ENCODE results near the gene COL12A1. TPM values are rescaled to one million over a fixed set of nuclear protein-coding genes. Genes with fewer than 3 reads are reported as not detected.

The COL12A1 gene
- total RNA-seq, 2 experiments from 2014 or later = not detected

GRCh38 chr6:75167325-75167724, 38.5 kb downstream of the COL12A1 start:
- POLR2A ChIA-PET = no interaction called here

GRCh38 chr6:75166773-75167172, 39.1 kb downstream of the COL12A1 start:
- POLR2A ChIA-PET = no interaction called here

More at GRCh38 chr6:75167325-75167724, 38.5 kb downstream of the COL12A1 start:
- no peaks in the 10 kb centered on the region for H3K9me3 Mint-ChIP-seq
- no peak overlapping the region for H3K4me3 Mint-ChIP-seq
- peaks cover 2% of the 10 kb centered on the region for H3K27me3 Mint-ChIP-seq
- H3K36me3 Mint-ChIP-seq (ENCODE audit: low read depth) = no peaks in the 10 kb centered on the region
- no peak overlapping the region for H3K27ac Mint-ChIP-seq
- no peaks in the 10 kb centered on the region for H3K4me1 Mint-ChIP-seq
- CTCF ChIA-PET = interaction anchor here (0.8 to 1.3 kb wide), 2 partner anchors 16 to 42 kb away, joined by 3 read pairs; no protein-coding TSS in a partner anchor
- DNase-seq = no peak

GRCh38 chr6:75166236-75166635, 39.6 kb downstream of the COL12A1 start:
- no peaks in the 10 kb centered on the region for H3K4me1 Mint-ChIP-seq
- H3K9me3 Mint-ChIP-seq = no peaks in the 10 kb centered on the region
- peaks cover 2% of the 10 kb centered on the region for H3K27me3 Mint-ChIP-seq
- no peak for DNase-seq
- no peak overlapping the region for H3K4me3 Mint-ChIP-seq
- ChIA-PET CTCF (no interaction called here), POLR2A (no interaction called here)
- no peaks in the 10 kb centered on the region for H3K36me3 Mint-ChIP-seq (ENCODE audit: low read depth)
- no peak overlapping the region for H3K27ac Mint-ChIP-seq

More at GRCh38 chr6:75166773-75167172, 39.1 kb downstream of the COL12A1 start:
- Mint-ChIP-seq H3K27ac (no peak overlapping the region), H3K4me1 (no peaks in the 10 kb centered on the region), H3K9me3 (no peaks in the 10 kb centered on the region), H3K4me3 (no peak overlapping the region), H3K36me3 (ENCODE audit: low read depth) (no peaks in the 10 kb centered on the region), H3K27me3 (peaks cover 2% of the 10 kb centered on the region)
- no peak for DNase-seq
- CTCF ChIA-PET = interaction anchor here (0.8 to 1.3 kb wide), 2 partner anchors 16 to 42 kb away, joined by 3 read pairs; no protein-coding TSS in a partner anchor

- Mint-ChIP-seq H3K36me3 (ENCODE audit: low read depth) (no peaks in the 10 kb centered on the region), H3K27ac (no peak overlapping the region), H3K4me1 (no peaks in the 10 kb centered on the region), H3K9me3 (no peaks in the 10 kb centered on the region), H3K27me3 (no peaks in the 10 kb centered on the region), H3K4me3 (no peak overlapping the region)
- ChIA-PET CTCF (no interaction called here), POLR2A (no interaction called here)
- no peak for DNase-seq
Measured at GRCh38 chr6:75158176-75158575, 47.7 kb downstream of the COL12A1 start.

- Mint-ChIP-seq H3K36me3 (ENCODE audit: low read depth) (no peaks in the 10 kb centered on the region), H3K4me1 (no peaks in the 10 kb centered on the region)
- CTCF ChIA-PET = no interaction called here
Measured at GRCh38 chr6:75157336-75157735, 48.5 kb downstream of the COL12A1 start.

GRCh38 chr6:75156186-75156878, 49.5 kb downstream of the COL12A1 start:
- H3K27me3 Mint-ChIP-seq = peaks cover 2% of the 10 kb centered on the region
- ChIA-PET CTCF (no interaction called here), POLR2A (no interaction called here)
- H3K4me3 Mint-ChIP-seq = no peak overlapping the region
- DNase-seq = no peak
- no peaks in the 10 kb centered on the region for H3K9me3 Mint-ChIP-seq
- H3K36me3 Mint-ChIP-seq (ENCODE audit: low read depth) = no peaks in the 10 kb centered on the region
- no peaks in the 10 kb centered on the region for H3K4me1 Mint-ChIP-seq
- no peak overlapping the region for H3K27ac Mint-ChIP-seq

More at GRCh38 chr6:75157336-75157735, 48.5 kb downstream of the COL12A1 start:
- DNase-seq = no peak
- H3K4me3 Mint-ChIP-seq = no peak overlapping the region
- POLR2A ChIA-PET = no interaction called here
- no peaks in the 10 kb centered on the region for H3K9me3 Mint-ChIP-seq
- peaks cover 1% of the 10 kb centered on the region for H3K27me3 Mint-ChIP-seq
- H3K27ac Mint-ChIP-seq = no peak overlapping the region

GRCh38 chr6:75155631-75156030, 50.2 kb downstream of the COL12A1 start:
- peaks cover 2% of the 10 kb centered on the region for H3K27me3 Mint-ChIP-seq
- no peaks in the 10 kb centered on the region for H3K4me1 Mint-ChIP-seq
- DNase-seq = no peak
- no peak overlapping the region for H3K4me3 Mint-ChIP-seq
- no peak overlapping the region for H3K27ac Mint-ChIP-seq
- ChIA-PET POLR2A (no interaction called here), CTCF (no interaction called here)
- H3K9me3 Mint-ChIP-seq = no peaks in the 10 kb centered on the region
- no peaks in the 10 kb centered on the region for H3K36me3 Mint-ChIP-seq (ENCODE audit: low read depth)

- no peak overlapping the region for H3K4me3 Mint-ChIP-seq
- CTCF ChIA-PET = no interaction called here
- H3K36me3 Mint-ChIP-seq (ENCODE audit: low read depth) = no peaks in the 10 kb centered on the region
- H3K27ac Mint-ChIP-seq = no peak overlapping the region
- H3K4me1 Mint-ChIP-seq = no peaks in the 10 kb centered on the region
- POLR2A ChIA-PET = no interaction called here
- H3K9me3 Mint-ChIP-seq = no peaks in the 10 kb centered on the region
- no peak for DNase-seq
- H3K27me3 Mint-ChIP-seq = peaks cover 2% of the 10 kb centered on the region
Measured at GRCh38 chr6:75154973-75155372, 50.9 kb downstream of the COL12A1 start.

- ChIA-PET CTCF (interaction anchor here (0.9 kb wide), 1 partner anchor 53 kb away, joined by 3 read pairs; no protein-coding TSS in a partner anchor), POLR2A (no interaction called here)
- H3K27me3 Mint-ChIP-seq = peaks cover 2% of the 10 kb centered on the region
- H3K4me1 Mint-ChIP-seq = peaks cover 1% of the 10 kb centered on the region
- DNase-seq = no peak
- H3K36me3 Mint-ChIP-seq (ENCODE audit: low read depth) = no peaks in the 10 kb centered on the region
- no peaks in the 10 kb centered on the region for H3K9me3 Mint-ChIP-seq
- H3K27ac Mint-ChIP-seq = no peak overlapping the region
- H3K4me3 Mint-ChIP-seq = no peak overlapping the region
Measured at GRCh38 chr6:75150685-75151412, 55.0 kb downstream of the COL12A1 start.

- H3K27me3 Mint-ChIP-seq = peaks cover 2% of the 10 kb centered on the region
- DNase-seq = no peak
- CTCF ChIA-PET = no interaction called here
- peaks cover 1% of the 10 kb centered on the region for H3K4me1 Mint-ChIP-seq
- no peak overlapping the region for H3K4me3 Mint-ChIP-seq
- POLR2A ChIA-PET = no interaction called here
- no peak overlapping the region for H3K27ac Mint-ChIP-seq
- no peaks in the 10 kb centered on the region for H3K9me3 Mint-ChIP-seq
- no peaks in the 10 kb centered on the region for H3K36me3 Mint-ChIP-seq (ENCODE audit: low read depth)
Measured at GRCh38 chr6:75149696-75150095, 56.2 kb downstream of the COL12A1 start.

- H3K4me1 Mint-ChIP-seq = peaks cover 1% of the 10 kb centered on the region
- ChIA-PET POLR2A (no interaction called here), CTCF (interaction anchor here (1.1 kb wide), 1 partner anchor 11 kb away, joined by 3 read pairs; no protein-coding TSS in a partner anchor)
- no peaks in the 10 kb centered on the region for H3K36me3 Mint-ChIP-seq (ENCODE audit: low read depth)
- peaks cover 2% of the 10 kb centered on the region for H3K27me3 Mint-ChIP-seq
- H3K27ac Mint-ChIP-seq = no peak overlapping the region
- H3K4me3 Mint-ChIP-seq = no peak overlapping the region
- H3K9me3 Mint-ChIP-seq = no peaks in the 10 kb centered on the region
- no peak for DNase-seq
Measured at GRCh38 chr6:75149240-75149639, 56.6 kb downstream of the COL12A1 start.

GRCh38 chr6:75147512-75147911, 58.3 kb downstream of the COL12A1 start:
- DNase-seq = no peak
- Mint-ChIP-seq H3K27me3 (peaks cover 2% of the 10 kb centered on the region), H3K9me3 (no peaks in the 10 kb centered on the region), H3K4me1 (peaks cover 1% of the 10 kb centered on the region), H3K4me3 (no peak overlapping the region), H3K27ac (no peak overlapping the region), H3K36me3 (ENCODE audit: low read depth) (no peaks in the 10 kb centered on the region)
- ChIA-PET POLR2A (no interaction called here), CTCF (no interaction called here)

GRCh38 chr6:75145976-75146375, 59.9 kb downstream of the COL12A1 start:
- Mint-ChIP-seq H3K4me3 (no peak overlapping the region), H3K27ac (no peak overlapping the region), H3K4me1 (peaks cover 1% of the 10 kb centered on the region), H3K27me3 (no peaks in the 10 kb centered on the region), H3K36me3 (ENCODE audit: low read depth) (no peaks in the 10 kb centered on the region), H3K9me3 (no peaks in the 10 kb centered on the region)
- POLR2A ChIA-PET = no interaction called here
- CTCF ChIA-PET = no interaction called here
- no peak for DNase-seq

Data from activated CD4-positive, alpha-beta T cell treated with anti-CD3 and anti-CD28 coated beads, Interleukin-2, amount 10 ng/mL, durations not matched to agents 7 days and 5 days (primary cell).